GM19043 (cell line): ENCODE results near the gene MTFR1L.
A peak's percentile ranks its signal among the peaks of the same experiment; 100 is the strongest.

Experiments
- ATAC-seq: cut with Tn5 transposase; IDR thresholded peaks from one replicate; pipeline ENCODE4 v1.9.1; 2021; ENCODE audit warnings: low read depth; ENCODE audit not compliant: unreplicated experiment

The MTFR1L gene

DNA sequence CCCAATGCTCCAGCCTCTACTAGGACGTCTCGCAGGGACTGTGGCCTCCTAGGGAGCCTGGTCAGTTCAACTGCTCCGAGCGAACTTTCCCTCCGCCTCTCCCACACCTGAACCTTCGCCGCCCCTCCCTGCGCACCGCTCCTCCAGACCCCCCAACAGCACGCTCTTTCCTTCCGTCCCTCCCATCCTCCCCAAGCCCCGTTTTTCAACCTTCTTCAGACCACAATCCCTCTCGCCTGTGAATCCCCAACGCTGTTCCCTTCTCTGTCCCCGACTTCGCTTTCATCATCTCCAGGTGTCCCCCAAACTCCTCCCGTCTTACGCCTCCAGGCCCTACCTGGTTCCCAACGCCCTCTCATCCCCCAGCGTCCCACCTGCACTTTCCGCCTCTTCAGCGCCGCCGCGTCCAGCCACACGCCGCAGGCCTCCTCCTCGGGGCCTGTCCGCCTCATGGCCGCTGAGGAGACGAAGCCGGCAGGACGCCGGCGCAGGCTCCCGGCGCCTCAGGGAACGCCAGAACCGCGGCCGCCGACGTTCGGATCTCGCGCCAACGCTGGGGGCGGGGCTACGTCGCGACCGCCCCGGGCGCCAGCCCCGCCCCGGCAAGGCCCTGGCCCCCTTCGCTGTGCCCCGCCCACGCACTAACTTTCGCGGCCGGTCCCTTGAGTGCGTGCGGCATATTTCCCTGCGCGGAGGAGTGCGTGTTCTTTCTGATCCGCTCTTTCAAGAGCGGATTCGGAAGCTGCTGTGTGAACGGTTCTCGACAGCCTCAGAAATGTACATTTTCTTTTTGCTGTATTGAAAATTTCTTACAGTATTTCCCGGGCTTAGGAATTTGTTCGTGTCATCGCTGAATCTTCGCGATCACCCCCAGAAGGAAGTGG is 39.4 kb downstream of the MTFR1L start, which contains the start of gene AUNIP:
Gene AUNIP, minus strand, starts transcription at position 552 of the 884 bp plus-strand sequence. Its CDS starts 100 bp downstream, at position 452.
- ATAC-seq: peak; percentile 82

DNA sequence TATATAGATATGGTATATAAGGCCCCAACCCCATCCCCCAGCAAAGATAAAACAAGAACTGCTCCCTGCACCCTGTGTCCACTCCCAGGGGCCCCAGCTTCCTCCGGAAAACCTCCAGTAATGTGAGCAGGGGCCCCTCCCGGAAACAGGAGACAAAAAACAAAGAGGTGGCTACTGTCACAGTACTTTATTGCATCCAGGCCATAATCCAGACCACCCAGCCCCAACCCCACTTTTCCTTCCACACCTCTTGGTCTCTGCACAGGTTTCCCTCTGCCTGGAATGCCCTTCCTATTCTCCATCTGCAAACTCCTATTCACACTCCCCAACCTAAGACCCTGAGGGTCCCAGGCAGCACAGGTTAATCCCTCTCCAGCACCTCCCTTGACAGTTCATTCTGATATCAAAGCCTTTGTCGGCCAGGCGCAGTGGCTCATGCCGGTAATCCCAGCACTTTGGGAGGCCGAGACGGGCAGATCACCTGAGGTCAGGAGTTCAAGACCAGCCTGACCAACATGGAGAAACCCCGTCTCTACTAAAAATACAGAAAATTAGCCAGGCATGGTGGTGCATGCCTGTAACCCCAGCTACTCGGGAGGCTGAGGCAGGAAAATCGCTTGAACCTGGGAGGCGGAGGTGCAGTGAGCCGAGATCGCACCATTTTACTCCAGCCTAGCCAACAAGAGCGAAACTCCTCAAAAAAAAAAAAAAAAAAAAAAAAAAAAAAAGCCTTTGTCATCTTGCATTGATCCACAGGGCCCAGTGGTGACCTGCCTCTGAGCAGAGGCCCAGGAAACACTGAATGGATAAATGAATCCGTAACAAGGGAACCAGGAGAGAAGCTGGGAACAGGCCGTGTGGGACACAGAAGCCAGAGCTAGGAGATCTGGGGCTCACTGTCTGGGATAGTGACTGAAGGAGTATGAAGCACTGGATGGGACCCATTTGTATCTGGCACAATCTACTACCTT is 41.8 kb downstream of the MTFR1L start:
- no peak for ATAC-seq

DNA sequence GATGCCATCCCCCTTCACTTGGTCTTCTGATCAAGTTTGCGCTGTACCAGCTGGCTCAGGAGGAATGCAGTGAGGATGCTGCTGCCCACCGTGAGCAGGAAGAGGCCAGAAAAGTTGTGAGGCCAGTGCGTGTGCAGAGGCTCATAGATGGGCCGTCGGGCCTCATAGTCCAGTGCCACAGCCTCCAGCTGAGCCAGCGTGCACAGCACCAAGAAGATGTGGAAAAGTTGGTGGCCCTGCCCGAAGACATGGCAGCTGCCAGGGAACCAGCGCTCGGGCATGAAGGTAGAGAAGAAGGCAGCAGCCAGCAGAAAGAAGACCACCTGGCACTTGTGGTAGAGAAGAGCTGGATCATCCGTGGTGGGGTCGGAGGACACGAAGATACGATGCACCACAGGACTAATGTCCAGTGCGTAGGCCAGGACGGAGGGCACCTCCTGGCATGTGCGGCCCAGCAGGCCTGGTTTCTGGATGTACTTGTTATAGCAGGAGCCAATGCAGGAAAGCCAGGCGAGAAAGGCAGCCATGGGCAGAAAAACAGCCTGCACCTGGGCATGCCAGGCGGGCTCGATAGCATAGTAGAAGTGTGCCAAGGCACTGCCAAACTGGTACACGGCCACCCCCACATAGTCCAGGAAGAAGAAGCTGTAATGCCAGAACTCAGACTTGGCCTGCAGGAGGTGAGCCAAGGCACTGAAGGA is 43.2 kb downstream of the MTFR1L start:
- no peak for ATAC-seq

GRCh38 chr1:25863486-25864262 is 43.9 kb downstream of the MTFR1L start:
- no peak for ATAC-seq

- ATAC-seq: no peak
Measured at GRCh38 chr1:25864434-25864833, 44.7 kb downstream of the MTFR1L start.

- no peak for ATAC-seq
Measured at GRCh38 chr1:25866288-25866687, 46.5 kb downstream of the MTFR1L start.

- no peak for ATAC-seq
Measured at GRCh38 chr1:25867210-25867991, 47.6 kb downstream of the MTFR1L start.

- ATAC-seq: no peak
Measured at GRCh38 chr1:25869909-25870606, 50.3 kb downstream of the MTFR1L start.

GRCh38 chr1:25870614-25871013 is 50.9 kb downstream of the MTFR1L start:
- ATAC-seq: no peak

GRCh38 chr1:25871086-25871703 is 51.4 kb downstream of the MTFR1L start:
- no peak for ATAC-seq

DNA sequence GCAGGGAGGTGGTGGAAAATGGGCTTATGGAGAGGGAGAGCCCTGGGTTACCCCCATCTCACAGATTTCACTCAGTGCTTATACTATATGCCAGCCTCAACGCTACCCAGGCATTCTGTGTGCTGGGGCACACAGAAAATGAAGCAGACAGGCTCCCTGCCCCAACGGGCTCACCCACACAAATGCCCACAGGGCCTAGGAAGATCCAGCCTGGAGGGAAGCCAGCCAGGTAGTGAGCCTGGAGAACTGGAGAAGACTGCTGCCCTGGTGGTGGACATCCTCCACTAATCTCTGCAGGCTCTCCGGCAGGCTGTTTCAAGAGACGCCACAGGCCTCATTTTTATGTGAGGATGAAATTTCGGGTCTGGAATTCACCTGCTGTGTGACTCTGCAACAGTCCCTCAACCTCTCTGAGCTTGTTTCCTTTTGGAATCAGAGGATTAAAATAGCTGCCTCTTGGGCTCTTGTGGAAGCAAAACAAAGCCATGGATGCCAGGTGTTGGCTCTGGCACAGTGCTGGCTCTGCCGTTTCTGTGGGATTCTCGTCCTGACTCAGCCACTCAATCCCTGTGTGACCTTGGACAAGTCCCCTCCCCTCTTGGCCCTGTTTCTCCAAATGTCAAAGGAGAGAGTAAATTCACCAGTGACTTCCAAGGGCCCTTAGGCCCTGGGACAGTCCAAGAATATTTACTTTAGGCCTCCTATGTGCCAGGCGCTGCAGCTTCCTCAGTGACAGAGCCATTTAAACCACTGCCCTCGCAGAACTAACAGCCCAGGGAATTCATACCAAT is 52.1 kb downstream of the MTFR1L start:
- ATAC-seq: no peak

- ATAC-seq: no peak
Measured at GRCh38 chr1:25872713-25873112, 53.0 kb downstream of the MTFR1L start.

DNA sequence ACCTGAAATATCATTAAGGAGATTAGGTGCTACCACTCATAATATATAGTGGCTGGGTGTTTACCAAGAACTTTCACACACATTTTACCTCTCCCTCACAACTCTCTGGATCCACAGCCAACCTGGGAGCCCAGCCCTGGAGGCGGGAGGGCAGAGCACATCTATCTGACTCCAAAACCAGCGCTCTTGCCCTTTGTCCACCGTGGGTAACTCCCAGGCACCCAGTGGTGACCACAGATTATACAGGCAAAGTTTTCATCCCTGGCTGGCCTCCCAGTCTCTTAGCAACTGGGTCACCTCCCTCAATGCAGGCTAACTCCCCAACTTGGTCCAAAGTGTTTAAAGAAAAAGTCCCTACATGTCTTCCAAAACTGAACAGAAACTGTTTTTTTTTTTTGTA is 53.4 kb downstream of the MTFR1L start:
- no peak for ATAC-seq

DNA sequence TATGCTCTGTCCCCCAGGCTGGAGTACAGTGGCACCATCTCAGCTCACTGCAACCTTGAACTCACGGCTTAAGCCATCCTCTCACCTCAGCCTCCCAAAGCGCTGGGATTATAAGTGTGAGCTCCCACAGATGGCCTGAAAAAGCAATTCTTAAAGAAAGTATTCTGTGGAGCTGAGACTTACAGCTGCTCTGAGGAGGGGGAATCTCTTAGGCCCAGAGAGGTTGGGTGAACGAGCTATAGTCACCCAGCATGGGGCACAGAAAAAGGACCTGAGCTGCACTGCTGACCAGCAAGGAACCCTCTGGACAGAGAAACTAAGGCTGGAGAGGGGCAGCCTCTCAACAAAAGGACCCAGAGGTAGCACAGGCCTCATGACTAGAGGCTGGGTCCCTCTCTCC is 54.5 kb downstream of the MTFR1L start:
- ATAC-seq: no peak

- ATAC-seq: no peak
Measured at GRCh38 chr1:25874635-25875153, 54.9 kb downstream of the MTFR1L start.

DNA sequence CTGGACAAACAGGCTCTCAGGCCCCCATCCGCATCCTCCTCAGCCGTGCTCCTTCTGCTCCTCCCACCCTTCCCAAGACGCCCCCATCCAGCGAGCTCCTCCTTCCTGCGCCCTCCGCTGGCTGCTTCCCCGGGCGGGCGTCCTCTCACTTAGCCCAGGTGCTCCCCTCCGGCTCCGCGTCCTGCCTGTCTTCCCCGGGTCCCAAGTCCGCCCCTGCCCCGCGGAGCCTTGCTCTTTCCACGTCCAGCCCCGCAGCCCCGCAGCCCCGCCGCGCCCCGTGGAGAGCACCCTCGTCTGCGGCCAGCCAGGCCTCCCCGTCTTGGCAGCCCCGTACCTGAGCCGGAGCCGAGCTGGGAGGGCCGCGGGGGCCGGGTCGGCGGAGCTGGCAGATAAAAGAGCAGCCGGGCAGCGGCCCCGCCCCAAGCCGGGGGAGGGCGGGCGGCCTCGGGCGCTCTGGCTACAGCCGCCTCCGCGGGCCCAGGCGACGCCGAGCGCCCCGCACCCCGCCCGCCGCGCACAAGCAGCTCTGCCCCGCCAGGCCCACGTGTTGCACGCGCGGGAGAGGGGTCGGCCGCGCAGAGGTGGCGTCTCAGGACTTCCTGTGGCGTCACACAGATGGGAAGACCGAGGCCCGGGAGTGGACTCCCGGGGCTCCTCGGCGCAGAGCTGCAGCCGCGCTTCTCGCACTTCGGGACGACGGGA is 55.6 kb downstream of the MTFR1L start, which contains the start of gene PAQR7:
Gene PAQR7, minus strand, starts transcription at position 555 of the 702 bp plus-strand sequence. CDS start 11,869 bp downstream, outside the sequence.
- ATAC-seq: peak; percentile 60
